Measurements from ENCODE around the gene GUF1. TPM values are rescaled to one million over a fixed set of nuclear protein-coding genes. Genes with fewer than 3 reads are reported as not detected.

The GUF1 gene
- total RNA-seq, 1 experiment from 2014 or later = 13.1 TPM

- Histone ChIP-seq H3K27ac (no peak overlapping the region), H3K27me3 (replicated peaks) (no peaks in the 10 kb centered on the region), H3K36me3 (no peaks in the 10 kb centered on the region), H3K4me1 (replicated peaks) (no peaks in the 10 kb centered on the region), H3K9me3 (replicated peaks) (no peaks in the 10 kb centered on the region), H3K4me3 (no peak overlapping the region)
- no peak for DNase-seq (ENCODE audit: low read depth in 1 of 2, low spot score in 2 of 2)
Measured at GRCh38 chr4:44670506-44671199, 7.6 kb upstream of the GUF1 start.

- no peaks in the 10 kb centered on the region for H3K27me3 ChIP-seq (replicated peaks)
- H3K36me3 ChIP-seq = no peaks in the 10 kb centered on the region
- no peak overlapping the region for H3K4me3 ChIP-seq
- H3K4me1 ChIP-seq (replicated peaks) = no peaks in the 10 kb centered on the region
- H3K9me3 ChIP-seq (replicated peaks) = no peaks in the 10 kb centered on the region
- H3K27ac ChIP-seq = no peak overlapping the region
- no peak for DNase-seq (ENCODE audit: low read depth in 1 of 2, low spot score in 2 of 2)
Measured at GRCh38 chr4:44671636-44672035, 6.6 kb upstream of the GUF1 start.

- no peak for DNase-seq (ENCODE audit: low read depth in 1 of 2, low spot score in 2 of 2)
- Histone ChIP-seq H3K4me3 (no peak overlapping the region), H3K27ac (no peak overlapping the region), H3K9me3 (replicated peaks) (no peaks in the 10 kb centered on the region), H3K27me3 (replicated peaks) (no peaks in the 10 kb centered on the region), H3K36me3 (peaks cover 3% of the 10 kb centered on the region; the same call in 1 of the 2 replicates), H3K4me1 (replicated peaks) (no peaks in the 10 kb centered on the region)
Measured at GRCh38 chr4:44674471-44674870, 3.7 kb upstream of the GUF1 start.

GRCh38 chr4:44675366-44675765 lies 2.9 kb upstream of the GUF1 start:
- no peaks in the 10 kb centered on the region for H3K27me3 ChIP-seq (replicated peaks)
- no peak for DNase-seq (ENCODE audit: low read depth in 1 of 2, low spot score in 2 of 2)
- no peak overlapping the region for H3K27ac ChIP-seq
- H3K4me3 ChIP-seq = no peak overlapping the region
- no peaks in the 10 kb centered on the region for H3K4me1 ChIP-seq (replicated peaks)
- no peaks in the 10 kb centered on the region for H3K9me3 ChIP-seq (replicated peaks)
- peaks cover 3% of the 10 kb centered on the region; the same call in 1 of the 2 replicates for H3K36me3 ChIP-seq

GRCh38 chr4:44679060-44679459 lies 840 bp downstream of the GUF1 start:
- Histone ChIP-seq H3K9me3 (replicated peaks) (no peaks in the 10 kb centered on the region), H3K27me3 (replicated peaks) (no peaks in the 10 kb centered on the region), H3K4me1 (replicated peaks) (no peaks in the 10 kb centered on the region), H3K4me3 (peak overlapping the region; percentile 84), H3K36me3 (peaks cover 10% of the 10 kb centered on the region), H3K27ac (0 out of 2 replicates have a peak overlapping the region, but pooled peaks have one; percentile 24)
- peak in 1 of 2 experiments; percentile 0 for DNase-seq (ENCODE audit: low read depth in 1 of 2, low spot score in 2 of 2)

GRCh38 chr4:44684648-44685047 lies 6.4 kb downstream of the GUF1 start:
- no peaks in the 10 kb centered on the region for H3K27me3 ChIP-seq (replicated peaks)
- H3K27ac ChIP-seq = no peak overlapping the region
- H3K36me3 ChIP-seq = peaks cover 11% of the 10 kb centered on the region; the same call in 1 of the 2 replicates
- H3K4me1 ChIP-seq (replicated peaks) = no peaks in the 10 kb centered on the region
- DNase-seq (ENCODE audit: low read depth in 1 of 2, low spot score in 2 of 2) = no peak
- no peak overlapping the region for H3K4me3 ChIP-seq
- no peaks in the 10 kb centered on the region for H3K9me3 ChIP-seq (replicated peaks)

GRCh38 chr4:44700427-44700826 lies 22.2 kb downstream of the GUF1 start:
- H3K4me3 ChIP-seq = no peak overlapping the region
- H3K27me3 ChIP-seq (replicated peaks) = no peaks in the 10 kb centered on the region
- no peaks in the 10 kb centered on the region for H3K9me3 ChIP-seq (replicated peaks)
- no peak for DNase-seq (ENCODE audit: low read depth in 1 of 2, low spot score in 2 of 2)
- no peaks in the 10 kb centered on the region for H3K4me1 ChIP-seq (replicated peaks)
- H3K36me3 ChIP-seq = peaks cover 17% of the 10 kb centered on the region
- no peak overlapping the region for H3K27ac ChIP-seq

- no peaks in the 10 kb centered on the region for H3K4me1 ChIP-seq (replicated peaks)
- H3K4me3 ChIP-seq = no peak overlapping the region
- peaks cover 12% of the 10 kb centered on the region for H3K36me3 ChIP-seq
- H3K27ac ChIP-seq = no peak overlapping the region
- H3K27me3 ChIP-seq (replicated peaks) = no peaks in the 10 kb centered on the region
- no peak for DNase-seq (ENCODE audit: low read depth in 1 of 2, low spot score in 2 of 2)
- no peaks in the 10 kb centered on the region for H3K9me3 ChIP-seq (replicated peaks)
Measured at GRCh38 chr4:44701037-44701436, 22.8 kb downstream of the GUF1 start.

- Histone ChIP-seq H3K27me3 (replicated peaks) (no peaks in the 10 kb centered on the region), H3K4me1 (replicated peaks) (no peaks in the 10 kb centered on the region), H3K4me3 (no peak overlapping the region), H3K36me3 (peaks cover 4% of the 10 kb centered on the region; the same call in 1 of the 2 replicates), H3K9me3 (replicated peaks) (no peaks in the 10 kb centered on the region), H3K27ac (no peak overlapping the region)
- DNase-seq (ENCODE audit: low read depth in 1 of 2, low spot score in 2 of 2) = no peak
Measured at GRCh38 chr4:44704673-44705072, 26.5 kb downstream of the GUF1 start.

GRCh38 chr4:44713125-44713524 lies 34.9 kb downstream of the GUF1 start:
- Histone ChIP-seq H3K27me3 (replicated peaks) (no peaks in the 10 kb centered on the region), H3K36me3 (no peaks in the 10 kb centered on the region), H3K4me1 (replicated peaks) (no peaks in the 10 kb centered on the region), H3K27ac (no peak overlapping the region), H3K4me3 (no peak overlapping the region), H3K9me3 (replicated peaks) (no peaks in the 10 kb centered on the region)
- no peak for DNase-seq (ENCODE audit: low read depth in 1 of 2, low spot score in 2 of 2)

- Histone ChIP-seq H3K27ac (no peak overlapping the region), H3K36me3 (no peaks in the 10 kb centered on the region), H3K4me1 (replicated peaks) (no peaks in the 10 kb centered on the region), H3K27me3 (replicated peaks) (no peaks in the 10 kb centered on the region), H3K4me3 (no peak overlapping the region), H3K9me3 (replicated peaks) (no peaks in the 10 kb centered on the region)
- no peak for DNase-seq (ENCODE audit: low read depth in 1 of 2, low spot score in 2 of 2)
Measured at GRCh38 chr4:44716597-44716996, 38.4 kb downstream of the GUF1 start.

GRCh38 chr4:44720371-44720770 lies 42.2 kb downstream of the GUF1 start:
- Histone ChIP-seq H3K9me3 (replicated peaks) (no peaks in the 10 kb centered on the region), H3K4me1 (replicated peaks) (no peaks in the 10 kb centered on the region), H3K27me3 (replicated peaks) (no peaks in the 10 kb centered on the region), H3K27ac (no peak overlapping the region), H3K36me3 (no peaks in the 10 kb centered on the region), H3K4me3 (no peak overlapping the region)
- DNase-seq (ENCODE audit: low read depth in 1 of 2, low spot score in 2 of 2) = no peak

- no peak for DNase-seq (ENCODE audit: low read depth in 1 of 2, low spot score in 2 of 2)
- Histone ChIP-seq H3K9me3 (replicated peaks) (no peaks in the 10 kb centered on the region), H3K4me1 (replicated peaks) (no peaks in the 10 kb centered on the region), H3K4me3 (no peak overlapping the region), H3K27ac (no peak overlapping the region), H3K36me3 (no peaks in the 10 kb centered on the region), H3K27me3 (replicated peaks) (no peaks in the 10 kb centered on the region)
Measured at GRCh38 chr4:44722001-44722400, 43.8 kb downstream of the GUF1 start.

- H3K4me3 ChIP-seq = peak overlapping the region; percentile 64
- DNase-seq (ENCODE audit: low read depth in 1 of 2, low spot score in 2 of 2) = no peak
- H3K27me3 ChIP-seq (replicated peaks) = no peaks in the 10 kb centered on the region
- no peak overlapping the region for H3K27ac ChIP-seq
- no peaks in the 10 kb centered on the region for H3K9me3 ChIP-seq (replicated peaks)
- H3K4me1 ChIP-seq (replicated peaks) = no peaks in the 10 kb centered on the region
- H3K36me3 ChIP-seq = no peaks in the 10 kb centered on the region
Measured at GRCh38 chr4:44725166-44725565, 46.9 kb downstream of the GUF1 start.

GRCh38 chr4:44725726-44726037 lies 47.5 kb downstream of the GUF1 start:
- H3K4me1 ChIP-seq (replicated peaks) = no peaks in the 10 kb centered on the region
- H3K27me3 ChIP-seq (replicated peaks) = no peaks in the 10 kb centered on the region
- H3K4me3 ChIP-seq = peak overlapping the region; percentile 64
- H3K36me3 ChIP-seq = no peaks in the 10 kb centered on the region
- H3K27ac ChIP-seq = no peak overlapping the region
- no peaks in the 10 kb centered on the region for H3K9me3 ChIP-seq (replicated peaks)
- DNase-seq (ENCODE audit: low read depth in 1 of 2, low spot score in 2 of 2) = no peak

All from SJSA1 (cell line).